OCI-LY3 (cell line): ENCODE results near the gene ANKS1B.
"Not testable (repeated sequence)": the region's sequence is repeated elsewhere in the genome, so short reads cannot be mapped to it uniquely, and the experiment has no call there.

ENCODE experiments used
- H2AFZ ChIP-seq: fragments of 200-600, 300-600 bp; shearing (Covaris generic); 2 replicates; pipeline ENCODE4 v1.6.0; 2014; ENCODE audit warnings: antibody characterized with exemption, low read depth, low read length
- H3K27ac ChIP-seq: fragments of 200-600, 300-600 bp; sonication (generic); 2 replicates; pipeline ENCODE4 v1.5.1; 2014; ENCODE audit warnings: mild to moderate bottlenecking, low read length, moderate library complexity, mixed read lengths
- H3K27me3 ChIP-seq: fragments of 200-600, 300-600 bp; sonication (generic); 2 replicates; pipeline ENCODE4 v1.6.1; 2014; ENCODE audit warnings: low read depth, low read length, mixed read lengths
- H3K36me3 ChIP-seq: fragments of 200-600, 300-600 bp; sonication (generic); replicated peaks from 2 replicates; pipeline ENCODE3; 2014; ENCODE audit warnings: low read depth, low read length, mixed read lengths
- H3K4me1 ChIP-seq: fragments of 300-600, 200-600 bp; sonication (generic); 2 replicates; pipeline ENCODE4 v1.6.1; 2014; ENCODE audit warnings: low read length, mixed read lengths
- H3K4me2 ChIP-seq: fragments of 200-600, 300-600 bp; sonication (generic); 2 replicates; pipeline ENCODE4 v1.6.1; 2014; ENCODE audit warnings: low read length, mixed read lengths
- H3K4me3 ChIP-seq: fragments of 300-600, 200-600 bp; sonication (generic); 2 replicates; pipeline ENCODE4 v1.5.1; 2014; ENCODE audit warnings: antibody characterized with exemption, mild to moderate bottlenecking, low read length, moderate library complexity
- H3K79me2 ChIP-seq: fragments of 300-600, 200-600 bp; shearing (Covaris generic); 2 replicates; pipeline ENCODE4 v1.6.1; 2014; ENCODE audit warnings: mild to moderate bottlenecking, low read length, mixed read lengths
- H3K9ac ChIP-seq: fragments of 300-600, 200-600 bp; shearing (Covaris generic); 2 replicates; pipeline ENCODE4 v1.6.0; 2014; ENCODE audit warnings: mild to moderate bottlenecking, low read length, moderate library complexity
- H3K9me3 ChIP-seq: fragments of 200-600, 300-600 bp; shearing (Covaris generic); 2 replicates; pipeline ENCODE4 v1.6.1; 2014; ENCODE audit warnings: low read length, mixed read lengths; ENCODE audit not compliant: insufficient read depth
- H4K20me1 ChIP-seq: fragments of 200-600, 300-600 bp; sonication (generic); 2 replicates; pipeline ENCODE4 v1.6.1; 2016; ENCODE audit warnings: low read length, mixed read lengths; ENCODE audit not compliant: insufficient read depth
- CTCF ChIP-seq: fragments of 200-600, 300-600 bp; sonication (generic); IDR thresholded peaks from 2 replicates; pipeline ENCODE4 v1.5.1; 2014; ENCODE audit warnings: antibody characterized with exemption, low read length, low read depth
- EZH2phosphoT487 ChIP-seq: fragments of 200-600 bp; shearing (Covaris generic); IDR thresholded peaks from 2 replicates; pipeline ENCODE4 v1.6.1; 2018; ENCODE audit warnings: antibody characterized with exemption, mixed run types, low read depth

The ANKS1B gene

GRCh38 chr12:98970950-98971349 lies 1013.8 kb downstream of the ANKS1B start:
- Histone ChIP-seq H3K9ac (no peak overlapping the region), H3K4me2 (no peak overlapping the region), H3K27ac (no peak overlapping the region), H3K4me3 (no peak overlapping the region), H3K36me3 (no peaks in the 10 kb centered on the region), H3K27me3 (no peaks in the 10 kb centered on the region), H3K4me1 (peaks cover 8% of the 10 kb centered on the region), H2AFZ (no peak overlapping the region), H3K9me3 (no peaks in the 10 kb centered on the region), H4K20me1 (no peaks in the 10 kb centered on the region), H3K79me2 (no peaks in the 10 kb centered on the region)
- TF ChIP-seq CTCF (no peak), EZH2phosphoT487 (no peak)

- H3K4me2 ChIP-seq = no peak overlapping the region
- TF ChIP-seq EZH2phosphoT487 (no peak), CTCF (no peak)
- H3K36me3 ChIP-seq = no peaks in the 10 kb centered on the region
- H3K79me2 ChIP-seq = no peaks in the 10 kb centered on the region
- H2AFZ ChIP-seq = no peak overlapping the region
- no peaks in the 10 kb centered on the region for H3K27me3 ChIP-seq
- peaks cover 8% of the 10 kb centered on the region for H3K4me1 ChIP-seq
- H4K20me1 ChIP-seq = no peaks in the 10 kb centered on the region
- H3K27ac ChIP-seq = no peak overlapping the region
- no peak overlapping the region for H3K4me3 ChIP-seq
- no peaks in the 10 kb centered on the region for H3K9me3 ChIP-seq
- H3K9ac ChIP-seq = no peak overlapping the region
These were observed 1014.5 kb downstream of the ANKS1B start for GRCh38 chr12:98970210-98970609.

- H3K27ac ChIP-seq = no peak overlapping the region
- H3K79me2 ChIP-seq = no peaks in the 10 kb centered on the region
- H2AFZ ChIP-seq = no peak overlapping the region
- H3K27me3 ChIP-seq = no peaks in the 10 kb centered on the region
- H3K4me1 ChIP-seq = peaks cover 8% of the 10 kb centered on the region
- no peak overlapping the region for H3K4me3 ChIP-seq
- H4K20me1 ChIP-seq = no peaks in the 10 kb centered on the region
- H3K9ac ChIP-seq = no peak overlapping the region
- H3K4me2 ChIP-seq = no peak overlapping the region
- no peaks in the 10 kb centered on the region for H3K36me3 ChIP-seq
- no peaks in the 10 kb centered on the region for H3K9me3 ChIP-seq
- no peak for TF ChIP-seq EZH2phosphoT487
- no peak for TF ChIP-seq CTCF
These were observed 1015.8 kb downstream of the ANKS1B start for GRCh38 chr12:98968896-98969295.

GRCh38 chr12:98957135-98957534 lies 1027.6 kb downstream of the ANKS1B start:
- H2AFZ ChIP-seq, H3K36me3 ChIP-seq, H3K4me1 ChIP-seq, H3K27me3 ChIP-seq, H3K4me2 ChIP-seq, H3K9ac ChIP-seq, H3K9me3 ChIP-seq, H3K27ac ChIP-seq, H3K4me3 ChIP-seq, H3K79me2 ChIP-seq, H4K20me1 ChIP-seq: not testable (repeated sequence)

- TF ChIP-seq EZH2phosphoT487 (no peak), CTCF (peak; percentile 50)
- Histone ChIP-seq H3K27me3 (no peaks in the 10 kb centered on the region), H3K79me2 (no peaks in the 10 kb centered on the region), H3K4me3 (no peak overlapping the region), H3K4me2 (no peak overlapping the region), H3K9ac (no peak overlapping the region), H3K4me1 (no peaks in the 10 kb centered on the region), H4K20me1 (no peaks in the 10 kb centered on the region), H3K27ac (no peak overlapping the region), H2AFZ (peak overlapping the region; percentile 12; the same call in 1 of the 2 replicates), H3K36me3 (no peaks in the 10 kb centered on the region), H3K9me3 (no peaks in the 10 kb centered on the region)
These were observed 1029.5 kb downstream of the ANKS1B start for GRCh38 chr12:98955284-98955683.
